GM18951 (cell line): ENCODE results near the gene ABCA2.
"Not testable (repeated sequence)": the region's sequence is repeated elsewhere in the genome, so short reads cannot be mapped to it uniquely, and the experiment has no call there.

Experiments
- POLR2A ChIP-seq: IDR thresholded peaks from 4 replicates; pipeline ENCODE4 v1.6.1; 2011; ENCODE audit warnings: mild to moderate bottlenecking; ENCODE audit not compliant: insufficient read length, insufficient read depth; ENCODE audit errors: extremely low read depth
- in situ Hi-C: fragments of 300-500 bp; cut with MboI; formaldehyde crosslinking; loops from one replicate; pipeline ENCODE4 v1.12.0; 2022; ENCODE audit warnings: low sequenced_read_pairs, mixed read lengths, inconsistent platforms; ENCODE audit not compliant: unreplicated experiment

Gene ABCA2

DNA sequence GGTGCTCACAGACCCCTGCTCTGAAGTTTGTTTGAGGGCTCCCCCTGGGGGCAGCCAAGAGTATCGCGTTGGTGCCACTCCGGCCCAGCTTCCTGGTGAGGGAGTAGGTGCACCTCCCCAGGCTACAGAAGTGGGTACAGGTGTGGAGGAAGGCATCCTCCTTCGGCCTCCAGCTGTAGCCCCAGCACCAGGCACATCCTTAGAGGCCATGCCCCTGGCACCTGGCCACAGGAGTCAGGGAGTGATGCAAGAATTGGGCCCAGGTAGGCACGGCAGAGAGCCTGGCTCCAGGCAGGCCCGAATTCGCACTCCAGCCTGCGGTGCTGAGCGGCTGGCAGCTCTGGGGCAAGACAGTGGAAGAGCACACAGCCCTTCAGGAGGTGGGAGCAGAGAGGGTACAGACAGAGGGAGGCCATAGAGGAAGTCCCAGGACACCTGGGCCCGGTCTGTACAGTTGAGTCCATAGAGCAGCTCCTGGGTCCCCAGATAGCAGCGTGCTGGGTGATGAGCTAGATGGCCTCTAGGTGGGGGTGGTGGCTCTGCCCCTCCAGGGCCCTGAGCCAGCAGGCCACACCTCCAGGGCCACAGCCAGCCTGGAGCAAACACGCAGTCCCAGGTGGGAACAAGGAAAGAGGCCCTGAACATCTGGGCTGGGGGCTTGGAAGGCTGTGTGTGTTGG, 40.0 kb upstream of the ABCA2 start:
- in situ Hi-C loops: no loop called here
- TF ChIP-seq POLR2A: no peak

DNA sequence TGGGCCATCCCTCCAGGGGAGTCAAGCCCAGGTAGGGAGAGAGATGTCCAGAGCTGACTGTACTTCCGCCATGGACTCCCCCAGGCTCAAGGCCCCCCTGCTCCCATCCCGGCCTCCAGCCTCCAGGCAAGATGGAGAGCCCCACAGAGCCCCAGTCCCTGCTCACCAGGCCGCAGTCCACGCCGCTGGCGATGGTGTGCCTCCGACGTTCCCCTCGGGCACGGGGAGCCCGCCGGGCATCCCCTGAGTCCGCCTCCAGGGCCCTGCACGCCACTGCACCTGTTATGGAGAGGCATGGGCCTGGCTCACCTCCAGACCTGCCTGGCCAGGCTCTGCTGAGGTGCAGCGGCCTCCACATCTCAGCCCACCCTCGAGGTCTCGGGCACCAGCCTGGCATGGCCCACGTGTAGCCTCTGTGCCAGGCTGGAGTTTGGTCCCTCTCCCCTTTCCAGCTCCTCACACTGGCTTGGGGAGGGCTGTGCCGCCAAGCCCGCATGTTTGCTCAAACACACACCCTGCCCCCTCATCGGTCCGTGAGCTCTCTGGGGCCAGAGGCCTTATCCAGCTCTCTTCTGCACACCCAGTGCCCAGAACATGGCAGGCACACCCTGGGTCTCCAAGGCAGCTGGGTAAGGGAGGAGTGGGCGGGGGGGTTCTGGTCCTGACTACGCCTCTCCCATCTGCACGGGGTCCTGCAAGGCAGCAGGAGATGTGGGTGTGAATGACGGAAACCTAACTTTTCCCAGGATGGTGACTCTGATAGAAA, 38.2 kb upstream of the ABCA2 start:
- TF ChIP-seq POLR2A: no peak
- in situ Hi-C loops: no loop called here

DNA sequence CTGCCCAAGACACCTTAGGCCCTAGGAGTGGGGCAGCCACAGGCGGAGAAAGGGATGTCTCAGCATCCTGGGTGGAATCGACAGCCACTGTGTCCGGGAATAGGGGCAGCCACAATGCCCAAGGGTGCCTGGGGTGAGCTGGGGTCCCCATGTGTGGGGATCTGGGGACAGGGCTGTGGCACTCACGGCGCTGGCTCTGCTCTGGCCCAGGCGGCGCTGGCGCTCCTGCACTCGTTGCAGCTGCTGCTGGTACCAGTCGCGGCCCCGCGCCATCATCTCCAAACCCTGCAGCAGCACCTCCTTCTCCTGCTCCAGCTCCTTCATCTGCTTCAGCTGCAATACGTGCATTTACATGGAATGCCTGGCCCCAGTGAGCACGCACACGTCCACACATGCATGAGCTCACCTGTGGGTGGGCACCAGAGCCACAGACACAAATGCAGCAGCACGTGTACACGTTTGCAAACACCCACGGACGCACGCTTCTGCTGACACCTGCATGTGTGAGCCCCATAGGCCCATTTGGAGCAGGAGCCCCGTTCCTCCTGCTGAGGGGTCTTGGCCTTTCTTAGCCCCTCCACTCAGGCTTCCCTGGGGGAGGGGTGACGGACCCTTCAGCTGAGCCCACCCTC, 37.4 kb upstream of the ABCA2 start:
- in situ Hi-C loops: no loop called here
- no peak for TF ChIP-seq POLR2A

DNA sequence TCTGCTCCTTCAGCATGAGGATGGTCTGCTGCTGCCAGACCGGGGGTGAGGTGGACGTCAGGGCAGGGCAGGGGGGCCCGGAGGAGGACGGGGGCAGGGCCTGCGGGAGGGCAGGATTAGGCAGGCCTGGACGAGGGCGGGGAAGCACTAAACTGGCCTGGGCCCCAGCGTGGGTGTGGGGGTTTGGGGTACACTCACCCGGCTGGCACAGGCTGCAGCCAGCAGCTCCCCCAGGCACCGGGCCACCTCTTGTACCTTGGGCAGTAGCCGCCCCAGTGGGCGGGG, 36.8 kb upstream of the ABCA2 start:
- in situ Hi-C loops: no loop called here
- TF ChIP-seq POLR2A: no peak

DNA sequence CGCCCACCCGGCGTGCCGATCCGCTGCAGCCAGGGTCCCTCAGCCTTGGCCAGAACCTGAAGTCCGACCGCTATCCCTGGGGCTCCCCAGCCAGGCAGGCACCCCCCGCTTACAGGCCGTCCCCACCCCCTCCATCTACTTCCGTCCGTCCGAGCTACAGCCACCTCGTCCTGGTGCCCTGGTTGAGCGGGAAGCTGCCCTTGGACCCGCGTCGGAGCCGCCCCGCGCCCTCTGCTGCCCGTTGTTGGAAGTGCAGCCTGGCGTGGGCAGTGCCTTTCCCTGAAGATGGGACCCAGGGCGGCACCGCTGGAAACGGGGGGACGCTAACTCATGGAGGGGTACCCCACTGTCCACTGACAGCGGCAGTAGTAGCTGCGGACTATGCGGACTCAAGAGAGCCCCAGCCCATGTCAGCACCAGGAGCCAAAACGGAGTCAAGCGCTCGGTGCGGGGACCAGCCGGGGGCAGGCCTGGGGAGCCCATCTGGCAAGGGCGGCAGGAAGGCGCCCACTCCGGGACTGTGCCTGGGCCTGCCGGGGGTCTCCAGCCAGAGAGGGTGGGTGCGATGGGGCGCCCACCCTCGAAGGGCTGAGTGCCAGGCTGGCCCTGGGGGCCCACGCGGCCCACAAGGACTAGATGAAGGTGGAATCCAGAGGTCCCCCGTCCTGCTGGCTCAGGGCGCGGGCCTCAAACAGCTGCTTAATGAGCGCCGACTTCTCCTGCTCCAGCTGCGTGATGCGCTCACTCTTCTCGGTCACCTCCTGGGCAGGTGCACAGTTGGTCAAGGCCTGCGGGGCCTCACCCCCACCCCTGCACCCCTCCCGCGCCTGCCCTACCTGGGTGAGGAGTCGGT, 36.2 kb upstream of the ABCA2 start:
- TF ChIP-seq POLR2A: no peak
- in situ Hi-C loops: no loop called here

DNA sequence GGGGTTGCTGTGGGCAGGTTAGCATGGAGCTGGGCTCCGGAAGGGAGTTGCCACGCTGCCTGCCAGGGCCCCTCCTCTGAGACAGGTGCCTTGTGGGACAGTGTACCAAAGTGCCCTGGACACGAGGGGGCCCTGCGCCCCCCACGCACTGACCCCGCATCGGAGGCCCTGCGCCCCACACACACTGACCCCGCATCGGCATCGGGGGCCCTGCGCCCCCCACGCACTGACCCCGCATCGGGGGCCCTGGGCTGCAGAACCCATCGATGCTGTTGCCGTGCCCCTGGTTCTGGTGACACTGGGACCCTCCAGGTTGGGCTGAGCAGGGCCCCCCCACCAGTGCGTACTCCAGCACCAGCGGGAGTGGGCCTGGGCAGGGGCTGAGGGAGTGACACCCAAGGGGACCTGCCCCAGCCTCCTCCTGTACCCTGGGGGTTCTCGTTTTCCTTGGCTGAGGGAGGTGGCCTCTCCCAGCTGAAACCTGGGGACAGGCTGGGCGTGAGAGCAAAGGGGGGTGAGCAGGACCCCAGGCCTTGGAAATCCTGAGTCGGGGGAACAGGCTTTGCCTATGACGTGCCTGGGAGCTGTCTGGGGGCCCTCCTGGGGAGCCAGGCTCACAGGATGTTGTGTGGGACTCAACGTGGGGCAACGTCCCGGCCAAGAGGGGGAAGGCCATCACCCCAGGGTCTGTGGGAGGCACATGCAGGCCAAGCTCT, 35.4 kb upstream of the ABCA2 start:
- no peak for TF ChIP-seq POLR2A
- in situ Hi-C loops: no loop called here

DNA sequence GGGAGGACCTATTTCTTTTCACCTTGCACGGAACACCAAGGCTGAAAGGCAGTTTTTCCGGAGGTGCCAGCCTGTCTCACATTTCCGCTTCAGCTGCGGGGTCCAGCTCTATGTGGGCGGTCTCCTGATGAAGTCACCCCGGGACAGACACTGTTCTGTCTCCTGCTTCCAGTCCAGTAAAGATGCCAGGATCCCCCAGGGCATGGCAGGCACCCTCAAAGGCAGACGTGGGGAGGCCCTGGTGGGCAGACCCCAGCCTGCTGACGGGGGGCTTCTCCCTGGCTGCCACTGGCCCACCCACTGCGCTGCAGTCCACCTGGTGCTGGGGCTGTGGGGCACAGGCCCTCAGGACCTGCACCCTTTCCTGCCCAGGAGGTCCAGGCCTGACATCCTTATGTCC, 34.8 kb upstream of the ABCA2 start:
- in situ Hi-C loops: not testable (repeated sequence)

DNA sequence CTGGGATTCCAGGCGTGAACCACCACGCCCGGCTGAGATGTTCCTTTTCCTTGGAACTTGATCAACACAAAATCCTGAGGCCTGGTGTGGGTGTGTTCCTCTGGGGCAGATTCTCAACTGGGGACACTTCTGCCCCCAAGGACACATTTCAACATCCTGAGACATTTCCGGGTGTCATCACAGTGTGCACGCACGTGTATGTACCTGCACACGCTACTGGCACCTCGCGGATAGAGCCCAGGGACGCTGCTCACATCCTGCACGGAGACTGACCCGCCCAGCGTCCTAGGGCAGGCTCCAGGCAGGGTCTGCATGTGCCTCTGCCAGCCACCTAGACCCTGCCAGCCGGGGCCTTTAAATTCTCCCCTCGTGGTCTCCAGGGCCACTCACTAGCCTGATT, 34.3 kb upstream of the ABCA2 start:
- TF ChIP-seq POLR2A: no peak
- in situ Hi-C loops: no loop called here

DNA sequence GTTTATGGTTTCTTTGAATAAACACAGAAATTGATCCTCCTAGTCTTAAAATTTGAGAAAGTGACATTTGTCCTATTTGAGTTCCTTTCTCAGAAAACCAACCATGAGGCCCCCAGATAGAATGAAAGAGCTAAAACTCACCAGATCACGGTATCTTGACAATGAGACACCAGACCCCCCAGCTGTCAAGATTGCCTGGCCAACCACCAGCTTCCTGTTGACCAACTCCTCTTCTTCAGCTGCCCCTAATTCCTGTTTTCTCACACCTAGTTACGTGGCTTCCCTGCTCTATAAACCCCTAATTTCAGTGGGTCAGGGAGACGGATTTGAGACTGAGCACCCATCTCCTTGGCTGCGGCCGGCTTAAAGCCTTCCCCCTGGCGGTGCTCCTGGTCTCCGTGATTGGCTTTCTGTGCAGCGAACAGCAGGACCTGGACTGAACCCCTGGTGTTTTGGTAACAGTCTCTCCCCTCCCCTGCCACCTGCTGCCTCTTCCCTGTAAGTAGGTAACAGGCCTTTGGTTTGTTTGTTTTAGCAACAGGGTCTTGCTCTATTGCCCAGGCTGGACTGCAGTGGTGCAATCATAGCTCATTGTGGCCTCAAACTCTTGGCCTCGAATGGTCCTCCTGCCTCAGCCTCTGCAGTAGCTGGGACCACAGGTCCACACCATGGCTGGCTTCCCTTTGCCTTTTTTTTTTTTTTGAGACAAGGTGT, 30.6 kb upstream of the ABCA2 start:
- TF ChIP-seq POLR2A: no peak
- in situ Hi-C loops: no loop called here

DNA sequence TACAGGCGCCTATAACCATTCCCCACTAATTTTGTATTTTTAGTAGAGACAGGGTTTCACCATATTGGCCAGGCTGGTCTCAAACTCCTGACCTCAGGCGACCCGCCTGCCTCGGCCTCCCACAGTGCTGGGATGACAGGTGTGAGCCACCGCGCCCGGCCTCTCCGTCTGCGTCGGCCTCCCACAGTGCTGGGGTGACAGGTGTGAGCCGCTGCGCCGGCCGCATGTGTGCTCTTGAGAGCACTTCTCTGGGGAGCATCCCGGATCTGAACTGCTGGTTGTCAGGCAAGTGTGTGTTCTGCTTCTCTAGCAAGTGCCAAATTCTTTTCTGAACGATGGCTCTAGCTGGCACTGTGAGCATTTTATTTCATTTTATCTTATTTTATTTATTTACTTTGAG, 29.5 kb upstream of the ABCA2 start:
- in situ Hi-C loops: no loop called here
- no peak for TF ChIP-seq POLR2A

DNA sequence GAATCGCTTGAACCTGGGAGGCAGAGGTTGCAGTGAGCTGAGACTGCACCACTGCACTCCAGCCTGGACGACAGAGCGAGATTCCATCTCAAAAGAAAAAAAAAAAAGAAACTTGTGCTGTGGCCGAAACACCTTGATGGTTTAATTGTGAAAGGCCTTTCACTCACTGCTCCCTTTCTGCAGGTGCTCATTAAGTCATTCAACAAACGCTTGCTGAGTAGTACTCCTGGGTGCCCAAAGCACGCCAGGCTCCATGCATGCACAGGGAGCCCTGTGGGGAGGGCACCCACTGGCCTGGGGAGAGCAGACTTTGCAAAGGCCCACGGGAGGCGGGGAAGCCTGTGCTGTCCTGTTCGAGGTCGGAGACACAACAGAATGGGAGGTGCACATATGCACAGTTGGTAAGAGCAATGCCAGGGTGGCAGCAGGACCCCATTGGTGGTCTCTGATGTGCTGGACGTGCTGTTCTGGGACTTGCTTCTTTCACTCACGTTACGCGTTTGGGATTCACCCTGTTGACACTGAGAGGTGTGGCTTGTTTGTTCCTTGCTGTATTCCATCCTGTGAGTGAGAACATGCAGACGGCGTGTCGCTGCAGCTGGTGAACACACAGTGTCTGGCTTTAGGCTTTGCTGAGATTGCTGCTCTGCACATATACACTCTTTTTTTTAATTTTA, 28.8 kb upstream of the ABCA2 start:
- TF ChIP-seq POLR2A: no peak
- in situ Hi-C loops: no loop called here
